ENCODE results near the gene ARHGEF10L.

ARHGEF10L gene

DNA sequence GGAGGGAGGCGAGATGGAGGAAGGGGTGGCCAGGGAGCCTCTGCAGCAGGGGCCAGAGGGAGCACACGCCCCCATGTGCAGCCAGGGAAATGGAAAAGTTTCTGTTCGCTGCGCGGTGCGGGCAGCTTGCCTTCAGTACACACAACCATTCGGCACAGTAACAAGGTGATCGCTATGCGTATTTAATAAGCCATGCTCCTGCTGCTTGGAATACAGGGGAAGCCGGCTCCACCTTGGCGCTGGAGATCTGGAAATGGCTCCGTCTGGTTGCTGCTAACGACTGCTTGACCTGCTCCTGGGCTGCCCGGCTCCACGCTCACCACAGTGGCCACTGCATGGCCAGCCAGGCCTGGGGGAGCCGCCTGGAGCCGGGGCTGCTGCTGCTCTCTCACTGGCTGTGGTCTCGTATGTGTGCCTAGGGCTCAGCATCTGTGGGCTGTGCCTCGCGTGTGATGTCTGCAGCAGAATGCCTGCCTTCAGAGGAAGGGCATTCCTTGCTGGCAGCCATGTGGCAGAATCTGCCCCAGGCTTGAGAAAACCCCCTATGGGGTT lies 129.2 kb downstream of the ARHGEF10L start:
- H3K4me1 ChIP-seq: peaks cover 18% of the 10 kb centered on the region
- H3K4me3 ChIP-seq (ENCODE audit: low read depth, low read length): no peak overlapping the region
- TF ChIP-seq, protein P1, sequence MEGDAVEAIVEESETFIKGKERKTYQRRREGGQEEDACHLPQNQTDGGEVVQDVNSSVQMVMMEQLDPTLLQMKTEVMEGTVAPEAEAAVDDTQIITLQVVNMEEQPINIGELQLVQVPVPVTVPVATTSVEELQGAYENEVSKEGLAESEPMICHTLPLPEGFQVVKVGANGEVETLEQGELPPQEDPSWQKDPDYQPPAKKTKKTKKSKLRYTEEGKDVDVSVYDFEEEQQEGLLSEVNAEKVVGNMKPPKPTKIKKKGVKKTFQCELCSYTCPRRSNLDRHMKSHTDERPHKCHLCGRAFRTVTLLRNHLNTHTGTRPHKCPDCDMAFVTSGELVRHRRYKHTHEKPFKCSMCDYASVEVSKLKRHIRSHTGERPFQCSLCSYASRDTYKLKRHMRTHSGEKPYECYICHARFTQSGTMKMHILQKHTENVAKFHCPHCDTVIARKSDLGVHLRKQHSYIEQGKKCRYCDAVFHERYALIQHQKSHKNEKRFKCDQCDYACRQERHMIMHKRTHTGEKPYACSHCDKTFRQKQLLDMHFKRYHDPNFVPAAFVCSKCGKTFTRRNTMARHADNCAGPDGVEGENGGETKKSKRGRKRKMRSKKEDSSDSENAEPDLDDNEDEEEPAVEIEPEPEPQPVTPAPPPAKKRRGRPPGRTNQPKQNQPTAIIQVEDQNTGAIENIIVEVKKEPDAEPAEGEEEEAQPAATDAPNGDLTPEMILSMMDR (IDR thresholded peaks at IDR 0.05; ENCODE audit: low read depth, low read length): no peak
- no peaks in the 10 kb centered on the region for H3K27me3 ChIP-seq
- no peaks in the 10 kb centered on the region for H3K9me3 ChIP-seq
- H3K36me3 ChIP-seq: no peaks in the 10 kb centered on the region
- DNase-seq: no peak

DNA sequence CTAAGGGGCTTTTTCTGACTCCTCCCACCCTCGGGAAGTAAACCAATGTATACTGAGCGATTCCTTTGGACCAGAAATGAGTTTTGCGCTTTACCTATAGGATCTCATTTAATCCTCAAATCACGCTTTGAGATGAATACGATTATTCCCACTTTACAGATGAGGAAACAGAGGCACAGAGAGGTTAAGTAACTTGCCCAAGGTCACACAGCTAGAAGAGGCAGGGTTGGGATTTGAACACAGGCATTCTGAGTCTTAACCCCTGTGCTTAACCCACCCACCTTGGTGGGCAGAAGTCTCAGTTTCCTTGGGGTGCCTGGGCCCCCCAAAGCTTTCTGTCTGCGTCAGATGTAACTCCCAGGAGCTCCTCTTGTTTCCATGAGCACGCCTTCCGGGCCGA lies 129.8 kb downstream of the ARHGEF10L start:
- no peaks in the 10 kb centered on the region for H3K9me3 ChIP-seq
- no peak for DNase-seq
- no peak overlapping the region for H3K4me3 ChIP-seq (ENCODE audit: low read depth, low read length)
- H3K27me3 ChIP-seq: no peaks in the 10 kb centered on the region
- peaks cover 18% of the 10 kb centered on the region for H3K4me1 ChIP-seq
- H3K36me3 ChIP-seq: no peaks in the 10 kb centered on the region
- TF ChIP-seq, protein P1 (IDR thresholded peaks at IDR 0.05; ENCODE audit: low read depth, low read length): no peak

DNA sequence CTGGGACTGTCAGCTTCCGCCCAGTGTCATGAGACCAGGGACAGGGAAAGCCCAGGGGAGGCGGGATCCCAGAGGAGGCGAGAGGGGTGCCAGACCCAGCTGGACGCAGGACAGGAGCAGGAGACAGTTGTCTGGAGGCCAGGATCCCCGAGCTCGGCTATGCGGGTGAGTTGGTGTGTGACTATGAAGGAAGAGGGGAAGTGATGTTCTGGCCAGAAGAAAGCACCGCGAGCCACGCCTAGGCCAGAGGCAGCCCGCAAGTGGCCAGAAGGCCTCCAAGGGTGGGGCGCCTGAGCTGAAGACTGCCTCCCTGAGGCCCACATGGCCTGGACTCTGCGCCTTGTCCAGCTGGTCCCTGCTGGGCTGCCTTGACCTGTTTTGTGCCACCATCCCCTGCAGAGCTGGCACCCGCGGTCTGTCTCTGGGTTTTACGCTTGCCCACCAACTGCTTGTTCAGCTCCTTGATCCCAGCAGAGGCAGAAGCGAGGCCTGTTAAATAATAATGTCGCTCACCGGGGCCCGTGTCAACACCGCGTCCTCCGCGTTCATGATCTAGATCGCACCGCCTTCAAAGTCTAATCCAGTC lies 130.5 kb downstream of the ARHGEF10L start:
- H3K4me1 ChIP-seq: peaks cover 18% of the 10 kb centered on the region
- TF ChIP-seq, protein P1 (IDR thresholded peaks at IDR 0.05; ENCODE audit: low read depth, low read length): no peak
- H3K27me3 ChIP-seq: no peaks in the 10 kb centered on the region
- H3K9me3 ChIP-seq: no peaks in the 10 kb centered on the region
- H3K36me3 ChIP-seq: no peaks in the 10 kb centered on the region
- DNase-seq: no peak
- H3K4me3 ChIP-seq (ENCODE audit: low read depth, low read length): no peak overlapping the region

GRCh38 chr1:17670587-17671313 lies 131.3 kb downstream of the ARHGEF10L start:
- H3K4me1 ChIP-seq: peaks cover 18% of the 10 kb centered on the region
- H3K36me3 ChIP-seq: no peaks in the 10 kb centered on the region
- H3K9me3 ChIP-seq: no peaks in the 10 kb centered on the region
- no peak overlapping the region for H3K4me3 ChIP-seq (ENCODE audit: low read depth, low read length)
- H3K27me3 ChIP-seq: no peaks in the 10 kb centered on the region
- no peak for DNase-seq
- TF ChIP-seq, protein P1 (IDR thresholded peaks at IDR 0.05; ENCODE audit: low read depth, low read length): no peak

DNA sequence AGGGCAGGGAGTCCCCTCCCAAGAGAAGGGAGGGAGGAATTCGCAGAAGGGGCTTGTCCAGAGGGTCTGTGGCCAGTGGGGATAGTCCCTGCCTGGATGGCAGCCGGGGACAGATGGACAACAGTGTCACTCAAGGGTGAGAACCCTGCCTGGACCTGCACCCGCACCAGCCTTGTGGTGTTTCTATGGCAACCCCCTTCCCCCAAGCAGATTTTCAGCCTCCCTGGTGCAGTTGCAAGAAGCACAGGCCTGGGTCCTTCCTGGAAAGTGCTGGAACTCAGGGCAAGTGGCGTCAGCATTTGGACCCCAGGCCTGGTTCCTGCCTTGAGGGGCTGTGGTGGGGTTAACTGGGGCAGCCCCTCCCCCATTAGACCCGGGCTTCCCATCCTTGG lies 131.8 kb downstream of the ARHGEF10L start:
- no peak for DNase-seq
- Histone ChIP-seq H3K9me3 (no peaks in the 10 kb centered on the region), H3K27me3 (no peaks in the 10 kb centered on the region), H3K4me3 (ENCODE audit: low read depth, low read length) (no peak overlapping the region), H3K36me3 (no peaks in the 10 kb centered on the region), H3K4me1 (peaks cover 16% of the 10 kb centered on the region)
- TF ChIP-seq, protein P1 (IDR thresholded peaks at IDR 0.05; ENCODE audit: low read depth, low read length): no peak

DNA sequence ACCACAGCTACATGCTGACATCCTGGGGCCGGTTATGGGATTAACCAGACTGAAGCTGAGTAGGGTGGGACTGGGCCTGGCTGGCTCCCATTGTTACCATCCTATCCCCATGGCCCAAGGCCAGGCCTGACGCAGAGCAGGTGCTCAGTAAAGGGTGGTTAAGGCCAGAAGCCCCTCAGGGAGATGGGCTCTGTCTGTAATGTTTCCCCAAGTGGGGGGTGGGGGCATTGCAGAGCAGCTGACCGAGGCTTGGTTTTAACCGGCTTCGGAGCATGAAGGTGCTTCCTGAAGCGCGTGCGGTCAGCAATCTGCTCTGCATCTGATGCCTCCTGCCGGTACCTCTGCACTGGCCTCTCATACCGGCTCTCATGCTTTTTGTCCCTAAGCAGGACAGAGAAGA lies 132.2 kb downstream of the ARHGEF10L start:
- H3K36me3 ChIP-seq: no peaks in the 10 kb centered on the region
- DNase-seq: peak; percentile 89
- H3K4me1 ChIP-seq: peaks cover 16% of the 10 kb centered on the region
- no peaks in the 10 kb centered on the region for H3K27me3 ChIP-seq
- no peaks in the 10 kb centered on the region for H3K9me3 ChIP-seq
- TF ChIP-seq, protein P1 (IDR thresholded peaks at IDR 0.05; ENCODE audit: low read depth, low read length): peak; percentile 31; the same call in 1 of the 2 replicates
- H3K4me3 ChIP-seq (ENCODE audit: low read depth, low read length): no peak overlapping the region

Data from BE2C (cell line).